IMR-90 (cell line): ENCODE results near the gene KLHL36. TPM values are rescaled to one million over a fixed set of nuclear protein-coding genes. Genes with fewer than 3 reads are reported as not detected.

Experiments used
- ATAC-seq: fragments of 200-7000 bp; cut with Tn5 transposase; 2 replicates; pipeline ENCODE4 v1.9.1; 2020; ENCODE audit warnings: low read depth, mild to moderate bottlenecking, moderate library complexity
- BruUV-seq: library from RNA; stranded (reverse); fragments of 400-500 nt; replicated peaks from 2 replicates; lab custom pipeline; 2021; lab: Mats Ljungman, UMichigan
- CTCF ChIA-PET: fragments of 300-600 bp; formaldehyde crosslinking; extraction: SDS; loops from one replicate; lab custom pipeline; 2021; ENCODE audit warnings: antibody characterized with exemption; lab: Yijun Ruan, JAX
- POLR2A ChIA-PET: fragments of 300-600 bp; sonication (Branson Sonifier 250); formaldehyde crosslinking; loops from one replicate; lab custom pipeline; 2022; ENCODE audit warnings: antibody characterized with exemption; ENCODE audit not compliant: unreplicated experiment; lab: Charles Lee
- DNase-seq: peaks from one replicate; pipeline ENCODE4 v3.0.0; 2013
- H2AFZ ChIP-seq: replicated peaks from 2 replicates; pipeline ENCODE3; 2013; ENCODE audit warnings: low read length, mild to moderate bottlenecking; ENCODE audit not compliant: poor library complexity
- H2AK5ac ChIP-seq: 2 replicates; pipeline ENCODE4 v1.6.1; 2013; ENCODE audit warnings: low read depth, low read length, inconsistent platforms
- H2AK9ac ChIP-seq: replicated peaks from 2 replicates; pipeline ENCODE3; 2013; ENCODE audit warnings: mild to moderate bottlenecking, low read depth, low read length, moderate library complexity; ENCODE audit not compliant: poor library complexity
- H2BK120ac ChIP-seq: 2 replicates; pipeline ENCODE4 v1.6.1; 2013; ENCODE audit warnings: low read depth, low read length, inconsistent platforms
- H2BK15ac ChIP-seq: 3 replicates; pipeline ENCODE4 v1.6.1; 2013; ENCODE audit warnings: low read depth, low read length, inconsistent platforms
- H2BK20ac ChIP-seq: 2 replicates; pipeline ENCODE4 v1.6.1; 2013; ENCODE audit warnings: low read depth, mild to moderate bottlenecking, inconsistent platforms, low read length, moderate library complexity
- H2BK5ac ChIP-seq: 2 replicates; pipeline ENCODE4 v1.6.1; 2013; ENCODE audit warnings: mild to moderate bottlenecking, low read depth, low read length, inconsistent platforms; ENCODE audit not compliant: poor library complexity, severe bottlenecking
- H3K14ac ChIP-seq: replicated peaks from 2 replicates; pipeline ENCODE4 v1.6.1; 2013; ENCODE audit warnings: low read depth, low read length, inconsistent platforms
- H3K18ac ChIP-seq: 2 replicates; pipeline ENCODE4 v1.6.1; 2013; ENCODE audit warnings: low read depth, low read length, control low read depth
- H3K23ac ChIP-seq: 2 replicates; pipeline ENCODE4 v1.6.1; 2013; ENCODE audit warnings: low read depth, low read length, inconsistent platforms
- H3K27ac ChIP-seq: 2 replicates; pipeline ENCODE4 v1.5.1; 2013; ENCODE audit warnings: mild to moderate bottlenecking, control low read depth, low read length; ENCODE audit not compliant: insufficient read depth
- H3K27me3 ChIP-seq: 2 replicates; pipeline ENCODE4 v1.6.1; 2013; ENCODE audit warnings: low read length; ENCODE audit not compliant: control insufficient read depth, insufficient read depth
- H3K36me3 ChIP-seq: 2 replicates; pipeline ENCODE4 v1.6.1; 2013; ENCODE audit warnings: low read length, mixed read lengths; ENCODE audit not compliant: control insufficient read depth, insufficient read depth
- H3K4ac ChIP-seq: 2 replicates; pipeline ENCODE4 v1.6.1; 2013; ENCODE audit warnings: low read depth, low read length, inconsistent platforms
- H3K4me1 ChIP-seq: 2 replicates; pipeline ENCODE4 v1.6.1; 2013; ENCODE audit warnings: low read length, mixed read lengths; ENCODE audit not compliant: control insufficient read depth, insufficient read depth
- H3K4me2 ChIP-seq: 2 replicates; pipeline ENCODE4 v1.6.1; 2013; ENCODE audit warnings: low read depth, mild to moderate bottlenecking, control low read depth, low read length, moderate library complexity
- H3K4me3 ChIP-seq: 2 replicates; pipeline ENCODE4 v1.5.1; 2013; ENCODE audit warnings: low read depth, mild to moderate bottlenecking, control low read depth, low read length, moderate library complexity; ENCODE audit not compliant: insufficient read depth
- H3K56ac ChIP-seq: 2 replicates; pipeline ENCODE4 v1.6.1; 2013; ENCODE audit warnings: low read length, inconsistent platforms; ENCODE audit not compliant: insufficient read depth; ENCODE audit errors: extremely low read depth
- H3K79me1 ChIP-seq, 2 experiments: 2 replicates each; pipeline ENCODE4 v1.6.1; 2013; ENCODE audit warnings: low read length in 2 of 2, inconsistent platforms in 1 of 2, low read depth in 1 of 2
- H3K9ac ChIP-seq: 2 replicates; pipeline ENCODE4 v1.6.1; 2013; ENCODE audit warnings: low read depth, low read length, control low read depth
- H3K9me1 ChIP-seq: 2 replicates; pipeline ENCODE4 v1.6.1; 2013; ENCODE audit warnings: low read length, inconsistent platforms; ENCODE audit not compliant: insufficient read depth
- H3K9me3 ChIP-seq: 2 replicates; pipeline ENCODE4 v1.6.1; 2013; ENCODE audit warnings: low read length; ENCODE audit not compliant: control insufficient read depth, insufficient read depth
- H4K20me1 ChIP-seq: 2 replicates; pipeline ENCODE4 v1.6.1; 2013; ENCODE audit warnings: low read length, inconsistent platforms; ENCODE audit not compliant: insufficient read depth
- H4K5ac ChIP-seq: 2 replicates; pipeline ENCODE4 v1.6.1; 2013; ENCODE audit warnings: mild to moderate bottlenecking, low read depth, low read length, control low read depth
- H4K8ac ChIP-seq, 2 experiments: 2 replicates each; pipeline ENCODE4 v1.6.1; 2013; ENCODE audit warnings: low read depth in 2 of 2, low read length in 2 of 2, control low read depth in 1 of 2, inconsistent platforms in 1 of 2
- H4K91ac ChIP-seq: 2 replicates; pipeline ENCODE4 v1.6.1; 2013; ENCODE audit warnings: low read depth, low read length, inconsistent platforms; ENCODE audit not compliant: insufficient read depth
- MAZ ChIP-seq: IDR thresholded peaks from 2 replicates; pipeline ENCODE4 v1.6.1; 2012; ENCODE audit warnings: low read depth, mild to moderate bottlenecking, low read length, improper control_type of control experiment, moderate library complexity, borderline replicate concordance
- NFE2L2 ChIP-seq: fragments of 150-350 bp; IDR thresholded peaks from 2 replicates; pipeline ENCODE4 v1.6.1; 2016; ENCODE audit warnings: low read depth, mild to moderate bottlenecking, low read length
- POLR2A ChIP-seq: IDR thresholded peaks from 2 replicates; pipeline ENCODE4 v1.6.1; 2012; ENCODE audit warnings: mild to moderate bottlenecking, low read depth, low read length
- WGBS, 2 experiments: methylation state at CpG; one replicate each; pipeline versions ENCODE4 v1.1.5 to v1.1.7; 2013; ENCODE audit warnings: missing lambda C conversion rate in 2 of 2; ENCODE audit not compliant: insufficient read length in 1 of 2; ENCODE audit errors: extremely low coverage in 2 of 2; 5-methylcytosine and 5-hydroxymethylcytosine counted together
- dilution Hi-C: fragments of 300-500 bp; cut with HindIII; formaldehyde crosslinking; loops from one replicate; pipeline ENCODE4 v1.14.3; 2018; ENCODE audit warnings: low sequenced_read_pairs; ENCODE audit not compliant: unreplicated experiment
- in situ Hi-C: fragments of 300-500 bp; cut with MboI; formaldehyde crosslinking; loops from 3 replicates; pipeline ENCODE4 v1.14.3; 2019; ENCODE audit warnings: low sequenced_read_pairs, inconsistent platforms, mixed read lengths
- intact Hi-C: fragments of 100-400 bp; cut with micrococcal nuclease; formaldehyde crosslinking; loops from 2 replicates; pipeline ENCODE4 v1.10.0; 2022
- polyA plus RNA-seq, 3 experiments: library from polyadenylated mRNA; depleted of rRNA; stranded (reverse); fragments of >200 nt; gene quantifications; 2 replicates each; pipeline ENCODE4 v1.2.3, GENCODE V29; 2012; ENCODE audit warnings: low replicate concordance in 1 of 3
- total RNA-seq: library from RNA; depleted of rRNA; stranded (reverse); fragments of >200 nt; gene quantifications from 2 replicates; pipeline ENCODE4 v1.2.3, GENCODE V29; 2012

Gene KLHL36
- total and polyA plus RNA-seq, 2 of the 4 experiments (the other 2 are of a cell fraction): 45.9 to 46.3 TPM

GRCh38 chr16:84677849-84678248, 29.5 kb downstream of the KLHL36 start:
- H3K4me1 ChIP-seq: peaks cover 7% of the 10 kb centered on the region
- H4K91ac ChIP-seq: no peak overlapping the region
- no CpG with 5 or more reads among the region's 10 CpGs for WGBS, 2 experiments
- no peaks in the 10 kb centered on the region; the same call in 1 of the 2 replicates for H3K27me3 ChIP-seq
- no peak overlapping the region for H3K27ac ChIP-seq
- H2BK20ac ChIP-seq: no peak overlapping the region
- no peak overlapping the region for H3K4me3 ChIP-seq
- dilution Hi-C loops (no loop called here), intact Hi-C loops (no loop called here), in situ Hi-C loops (loop anchor here (5.0 kb wide), 1 partner anchor 49 kb away; no protein-coding TSS in a partner anchor)
- peaks cover 3% of the 10 kb centered on the region for H3K9me1 ChIP-seq
- ChIA-PET POLR2A (no interaction called here), CTCF (interaction anchor here (1.0 to 1.1 kb wide), 2 partner anchors 45 to 48 kb away, joined by 3 read pairs; no protein-coding TSS in a partner anchor)
- no peak overlapping the region for H2BK15ac ChIP-seq
- BruUV-seq: no TSS peak
- H4K20me1 ChIP-seq: no peaks in the 10 kb centered on the region
- no peaks in the 10 kb centered on the region for H3K79me1 ChIP-seq
- no peak overlapping the region for H2BK120ac ChIP-seq
- H3K4me2 ChIP-seq: peak overlapping the region; percentile 2; the same call in 1 of the 2 replicates
- H4K5ac ChIP-seq: no peak overlapping the region
- 0 out of 2 replicates have a peak overlapping the region, but pooled peaks have one; percentile 51 for H3K23ac ChIP-seq
- no peak overlapping the region for H2AK9ac ChIP-seq
- H3K4ac ChIP-seq: no peak overlapping the region
- H4K8ac ChIP-seq: 0 out of 4 replicates have a peak overlapping the region, but pooled peaks of 1 of the 2 experiments have one; percentile 29
- H3K56ac ChIP-seq: no peak overlapping the region
- no peak overlapping the region for H3K9ac ChIP-seq
- H3K14ac ChIP-seq: no peak overlapping the region; the same call in 1 of the 2 replicates
- H3K9me3 ChIP-seq: peaks cover 3% of the 10 kb centered on the region; the same call in 1 of the 2 replicates
- DNase-seq: no peak
- ATAC-seq: peak; percentile 27
- no peaks in the 10 kb centered on the region for H3K36me3 ChIP-seq
- H3K18ac ChIP-seq: no peak overlapping the region; the same call in 1 of the 2 replicates
- peak overlapping the region; percentile 63 for H2AFZ ChIP-seq
- H2BK5ac ChIP-seq: no peak overlapping the region
- TF ChIP-seq MAZ: no peak
- TF ChIP-seq POLR2A: no peak
- TF ChIP-seq NFE2L2: no peak
- no peak overlapping the region for H2AK5ac ChIP-seq
